Measurements from ENCODE around the gene CDC37L1. TPM values are rescaled to one million over a fixed set of nuclear protein-coding genes. Genes with fewer than 3 reads are reported as not detected.
"Not testable (repeated sequence)": the region's sequence is repeated elsewhere in the genome, so short reads cannot be mapped to it uniquely, and the experiment has no call there.

The CDC37L1 gene
- total and polyA plus RNA-seq, 10 donors, result 5.3 to 21.2 (median 12.5) TPM

DNA sequence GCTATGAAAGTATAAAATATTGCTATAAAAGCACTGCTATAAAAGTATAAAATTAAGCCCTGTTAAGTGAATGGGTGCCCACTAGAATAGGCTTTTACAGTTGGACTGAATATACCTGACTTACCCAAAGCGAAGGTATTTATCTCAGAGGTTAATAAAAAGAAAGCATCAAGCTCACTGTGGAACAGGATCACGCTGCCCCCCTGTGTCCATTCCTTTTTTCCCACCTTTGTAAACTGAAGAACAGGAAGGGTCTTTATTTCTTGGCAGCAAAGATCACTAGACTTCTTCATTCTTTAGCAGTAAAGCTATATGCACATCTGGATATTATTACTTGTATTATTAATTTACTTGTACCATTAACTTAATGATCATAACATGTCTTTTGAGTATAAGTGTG, 39.3 kb upstream of the CDC37L1 start:
- Histone ChIP-seq H3K4me3 (no peak overlapping the region), H3K9me3 (no peaks in the 10 kb centered on the region), H3K36me3 (no peaks in the 10 kb centered on the region), H3K4me1 (no peaks in the 10 kb centered on the region), H3K27ac (no peak overlapping the region), H3K27me3 (replicated peaks in 1 of 7) (no peaks in the 10 kb centered on the region)
- TF ChIP-seq POLR2AphosphoS5 (IDR thresholded peaks at IDR 0.05), result no peak
- TF ChIP-seq, protein P1, sequence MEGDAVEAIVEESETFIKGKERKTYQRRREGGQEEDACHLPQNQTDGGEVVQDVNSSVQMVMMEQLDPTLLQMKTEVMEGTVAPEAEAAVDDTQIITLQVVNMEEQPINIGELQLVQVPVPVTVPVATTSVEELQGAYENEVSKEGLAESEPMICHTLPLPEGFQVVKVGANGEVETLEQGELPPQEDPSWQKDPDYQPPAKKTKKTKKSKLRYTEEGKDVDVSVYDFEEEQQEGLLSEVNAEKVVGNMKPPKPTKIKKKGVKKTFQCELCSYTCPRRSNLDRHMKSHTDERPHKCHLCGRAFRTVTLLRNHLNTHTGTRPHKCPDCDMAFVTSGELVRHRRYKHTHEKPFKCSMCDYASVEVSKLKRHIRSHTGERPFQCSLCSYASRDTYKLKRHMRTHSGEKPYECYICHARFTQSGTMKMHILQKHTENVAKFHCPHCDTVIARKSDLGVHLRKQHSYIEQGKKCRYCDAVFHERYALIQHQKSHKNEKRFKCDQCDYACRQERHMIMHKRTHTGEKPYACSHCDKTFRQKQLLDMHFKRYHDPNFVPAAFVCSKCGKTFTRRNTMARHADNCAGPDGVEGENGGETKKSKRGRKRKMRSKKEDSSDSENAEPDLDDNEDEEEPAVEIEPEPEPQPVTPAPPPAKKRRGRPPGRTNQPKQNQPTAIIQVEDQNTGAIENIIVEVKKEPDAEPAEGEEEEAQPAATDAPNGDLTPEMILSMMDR (IDR thresholded peaks at IDR 0.05 in 8 of 11, conservative IDR thresholded peaks at IDR 0.05 in 3 of 11), result peak in 6 of 11 experiments; percentile 17 to 33 (median 21)
- no peak for TF ChIP-seq POLR2A (IDR thresholded peaks at IDR 0.05)
- DNase-seq, result no peak
- WGBS, 5 donors, result 55 to 78% (median 67%) methylated on average over 2 of the region's 2 CpGs
- intact Hi-C loops (cut with DNase I; ENCODE audit: low total_unique reads), result no loop called here

DNA sequence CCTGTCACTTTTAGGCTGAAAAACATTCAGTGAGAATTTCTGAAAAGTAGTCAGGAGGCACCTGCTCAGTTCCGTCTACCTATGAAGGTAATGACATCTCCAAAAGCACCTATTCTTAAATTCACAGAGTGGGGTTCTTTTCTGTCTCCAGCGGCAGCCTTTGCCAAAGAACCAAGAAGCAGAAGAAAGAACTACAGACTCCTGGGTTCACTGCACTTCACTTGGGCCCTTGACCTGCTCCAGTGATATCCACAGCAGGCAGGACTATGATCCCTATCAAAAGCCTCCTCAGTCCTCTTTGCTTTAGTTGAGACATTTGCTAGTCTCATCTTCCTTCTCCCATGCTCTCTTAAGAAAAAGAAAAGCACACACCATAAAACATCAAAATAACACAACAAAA, 37.0 kb upstream of the CDC37L1 start:
- 90 to 97% (median 95%) methylated on average over 2 of the region's 2 CpGs for WGBS, 5 donors
- Histone ChIP-seq H3K27me3 (replicated peaks in 1 of 7) (no peaks in the 10 kb centered on the region), H3K4me3 (no peak overlapping the region), H3K27ac (no peak overlapping the region), H3K36me3 (no peaks in the 10 kb centered on the region), H3K4me1 (no peaks in the 10 kb centered on the region), H3K9me3 (no peaks in the 10 kb centered on the region)
- TF ChIP-seq, protein P1 (IDR thresholded peaks at IDR 0.05 in 8 of 11, conservative IDR thresholded peaks at IDR 0.05 in 3 of 11), result no peak
- TF ChIP-seq POLR2A (IDR thresholded peaks at IDR 0.05) (no peak), POLR2AphosphoS5 (IDR thresholded peaks at IDR 0.05) (no peak)
- DNase-seq, result no peak
- intact Hi-C loops (cut with DNase I; ENCODE audit: low total_unique reads), result no loop called here

DNA sequence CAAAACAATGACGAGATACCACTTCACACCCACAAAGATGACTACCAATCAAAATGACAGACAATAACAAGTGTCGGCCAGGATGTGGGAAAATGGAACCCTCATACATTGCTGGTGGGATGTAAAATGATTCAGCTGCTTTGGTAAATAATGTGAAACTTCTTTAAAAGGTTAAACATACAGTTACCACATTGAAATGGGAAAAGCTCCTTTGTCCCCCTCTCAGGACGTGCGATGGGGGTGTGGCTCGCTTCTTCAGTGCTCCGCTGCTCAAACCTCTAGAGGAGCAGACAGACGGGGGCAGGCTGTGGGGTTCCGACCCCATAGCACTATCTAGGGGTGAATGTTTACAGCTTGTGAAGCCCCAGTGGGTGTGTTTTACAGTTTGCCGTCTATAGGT, 25.3 kb upstream of the CDC37L1 start:
- Histone ChIP-seq H3K36me3 (no peaks in the 10 kb centered on the region), H3K4me1 (no peaks in the 10 kb centered on the region), H3K27me3 (replicated peaks in 1 of 7) (no peaks in the 10 kb centered on the region), H3K27ac (no peak overlapping the region), H3K9me3 (no peaks in the 10 kb centered on the region), H3K4me3 (no peak overlapping the region)
- TF ChIP-seq, protein P1 (IDR thresholded peaks at IDR 0.05 in 8 of 11, conservative IDR thresholded peaks at IDR 0.05 in 3 of 11), result no peak
- TF ChIP-seq POLR2A (IDR thresholded peaks at IDR 0.05), result no peak
- no peak for TF ChIP-seq POLR2AphosphoS5 (IDR thresholded peaks at IDR 0.05)
- DNase-seq, result no peak
- intact Hi-C loops (cut with DNase I; ENCODE audit: low total_unique reads), result no loop called here
- 80 to 89% (median 86%) methylated on average over 9 of the region's 9 CpGs for WGBS, 5 donors

DNA sequence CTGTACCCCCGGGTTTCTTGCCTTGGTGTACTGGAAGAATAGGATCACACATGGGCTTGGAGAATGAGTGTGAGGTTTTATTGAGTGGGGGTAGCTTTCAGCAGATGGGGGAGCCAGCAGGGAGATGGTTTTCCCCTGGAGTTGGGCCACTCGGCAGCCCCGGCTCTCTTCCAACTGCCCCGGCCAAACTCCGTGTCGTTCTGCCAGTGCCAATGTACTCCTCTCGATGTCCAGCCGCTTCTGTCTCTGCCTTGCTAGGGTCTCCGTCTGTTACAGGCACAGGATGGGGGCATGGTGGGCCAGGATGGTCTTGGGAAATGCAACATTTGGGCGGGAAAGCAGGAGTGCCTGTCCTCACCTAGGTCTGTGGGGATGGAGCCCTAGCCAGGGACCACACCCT, 24.8 kb upstream of the CDC37L1 start:
- intact Hi-C loops (cut with DNase I; ENCODE audit: low total_unique reads), result no loop called here
- Histone ChIP-seq H3K36me3 (no peaks in the 10 kb centered on the region), H3K9me3 (no peaks in the 10 kb centered on the region), H3K27ac (no peak overlapping the region), H3K27me3 (replicated peaks in 1 of 7) (no peaks in the 10 kb centered on the region), H3K4me1 (no peaks in the 10 kb centered on the region), H3K4me3 (no peak overlapping the region)
- TF ChIP-seq POLR2A (IDR thresholded peaks at IDR 0.05) (no peak), POLR2AphosphoS5 (IDR thresholded peaks at IDR 0.05) (no peak)
- TF ChIP-seq, protein P1 (IDR thresholded peaks at IDR 0.05 in 8 of 11, conservative IDR thresholded peaks at IDR 0.05 in 3 of 11), result no peak
- 84 to 94% (median 91%) methylated on average over 8 to 10 of the region's 10 CpGs for WGBS, 5 donors
- DNase-seq, result no peak

DNA sequence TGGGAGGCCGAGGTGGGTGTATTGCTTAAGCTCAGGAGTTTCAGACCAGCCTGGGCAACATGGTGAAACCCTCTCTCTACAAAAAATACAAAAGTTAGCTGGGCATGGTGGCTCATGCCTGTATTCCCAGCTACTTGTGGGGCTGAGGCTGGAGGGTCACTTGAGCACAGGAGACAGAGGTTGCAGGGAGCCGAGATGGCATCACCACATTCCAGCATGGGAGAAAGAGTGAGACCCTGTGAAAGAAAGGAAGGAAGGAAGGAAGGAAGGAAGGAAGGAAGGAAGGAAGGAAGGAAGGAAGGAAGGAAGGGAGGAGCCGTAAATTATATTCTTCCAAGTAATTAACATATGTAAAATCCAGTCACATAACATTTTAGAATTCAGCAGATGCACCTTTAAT, 23.2 kb upstream of the CDC37L1 start:
- 75 to 87% (median 83%) methylated on average over 3 of the region's 3 CpGs for WGBS, 5 donors
- intact Hi-C loops (cut with DNase I; ENCODE audit: low total_unique reads); H3K4me3 ChIP-seq; DNase-seq; H3K27me3 ChIP-seq (replicated peaks in 1 of 7); H3K27ac ChIP-seq; H3K9me3 ChIP-seq; H3K36me3 ChIP-seq; H3K4me1 ChIP-seq: not testable (repeated sequence)

All from spleen (tissue), 11 donors.